ENCODE data around the gene SPRED3. TPM values are rescaled to one million over a fixed set of nuclear protein-coding genes. Genes with fewer than 3 reads are reported as not detected.
"Not testable (repeated sequence)": the region's sequence is repeated elsewhere in the genome, so short reads cannot be mapped to it uniquely, and the experiment has no call there.

Gene SPRED3
- total RNA-seq, 1 donor from 2014 or later = 3.2 TPM

GRCh38 chr19:38362076-38362945 is 26.2 kb upstream of the SPRED3 start:
- peaks cover 7% of the 10 kb centered on the region for H3K4me1 Mint-ChIP-seq (ENCODE audit: unreplicated experiment)
- H3K4me3 Mint-ChIP-seq (ENCODE audit: unreplicated experiment) = peak overlapping the region; percentile 86
- TF ChIP-seq, protein P1, sequence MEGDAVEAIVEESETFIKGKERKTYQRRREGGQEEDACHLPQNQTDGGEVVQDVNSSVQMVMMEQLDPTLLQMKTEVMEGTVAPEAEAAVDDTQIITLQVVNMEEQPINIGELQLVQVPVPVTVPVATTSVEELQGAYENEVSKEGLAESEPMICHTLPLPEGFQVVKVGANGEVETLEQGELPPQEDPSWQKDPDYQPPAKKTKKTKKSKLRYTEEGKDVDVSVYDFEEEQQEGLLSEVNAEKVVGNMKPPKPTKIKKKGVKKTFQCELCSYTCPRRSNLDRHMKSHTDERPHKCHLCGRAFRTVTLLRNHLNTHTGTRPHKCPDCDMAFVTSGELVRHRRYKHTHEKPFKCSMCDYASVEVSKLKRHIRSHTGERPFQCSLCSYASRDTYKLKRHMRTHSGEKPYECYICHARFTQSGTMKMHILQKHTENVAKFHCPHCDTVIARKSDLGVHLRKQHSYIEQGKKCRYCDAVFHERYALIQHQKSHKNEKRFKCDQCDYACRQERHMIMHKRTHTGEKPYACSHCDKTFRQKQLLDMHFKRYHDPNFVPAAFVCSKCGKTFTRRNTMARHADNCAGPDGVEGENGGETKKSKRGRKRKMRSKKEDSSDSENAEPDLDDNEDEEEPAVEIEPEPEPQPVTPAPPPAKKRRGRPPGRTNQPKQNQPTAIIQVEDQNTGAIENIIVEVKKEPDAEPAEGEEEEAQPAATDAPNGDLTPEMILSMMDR (IDR thresholded peaks at IDR 0.05; ENCODE audit: unreplicated experiment) = no peak
- H3K27me3 Mint-ChIP-seq (ENCODE audit: unreplicated experiment) = peaks cover 23% of the 10 kb centered on the region
- peak overlapping the region; percentile 57 for H3K27ac Mint-ChIP-seq (ENCODE audit: unreplicated experiment)
- DNase-seq (ENCODE audit: low spot score) = peak; percentile 82
- no peaks in the 10 kb centered on the region for H3K9me3 Mint-ChIP-seq (ENCODE audit: unreplicated experiment)
- peaks cover 6% of the 10 kb centered on the region for H3K36me3 Mint-ChIP-seq (ENCODE audit: low read depth, unreplicated experiment)

GRCh38 chr19:38362946-38363688 is 25.4 kb upstream of the SPRED3 start:
- not testable (repeated sequence) for DNase-seq (ENCODE audit: low spot score); H3K27ac Mint-ChIP-seq (ENCODE audit: unreplicated experiment); H3K9me3 Mint-ChIP-seq (ENCODE audit: unreplicated experiment); H3K36me3 Mint-ChIP-seq (ENCODE audit: low read depth, unreplicated experiment); H3K4me1 Mint-ChIP-seq (ENCODE audit: unreplicated experiment); H3K4me3 Mint-ChIP-seq (ENCODE audit: unreplicated experiment)
- peaks cover 22% of the 10 kb centered on the region for H3K27me3 Mint-ChIP-seq (ENCODE audit: unreplicated experiment)

DNA sequence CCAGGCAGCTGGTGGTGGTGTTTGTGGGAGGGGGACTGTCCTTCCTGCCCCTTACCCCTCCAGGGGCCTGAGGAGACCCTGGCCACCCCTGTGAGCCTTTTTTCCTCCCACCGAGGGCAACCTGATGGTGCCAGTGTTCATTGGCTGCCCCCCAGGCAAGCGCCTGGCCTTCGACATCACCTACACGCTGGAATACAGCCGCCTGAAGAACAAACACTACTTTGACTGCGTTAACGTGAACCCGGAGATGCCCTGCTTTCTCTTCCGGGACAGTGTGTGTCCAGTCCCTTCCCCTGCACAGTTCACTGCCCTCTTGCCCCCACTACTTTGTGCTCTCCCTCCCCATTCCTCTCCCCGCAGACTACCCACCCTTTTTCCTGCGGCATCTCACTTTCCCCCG is 21.5 kb upstream of the SPRED3 start:
- no peaks in the 10 kb centered on the region for H3K36me3 Mint-ChIP-seq (ENCODE audit: low read depth, unreplicated experiment)

GRCh38 chr19:38369584-38369983 is 18.9 kb upstream of the SPRED3 start:
- Mint-ChIP-seq H3K4me1 (ENCODE audit: unreplicated experiment) (peaks cover 4% of the 10 kb centered on the region), H3K27ac (ENCODE audit: unreplicated experiment) (no peak overlapping the region), H3K36me3 (ENCODE audit: low read depth, unreplicated experiment) (no peaks in the 10 kb centered on the region), H3K9me3 (ENCODE audit: unreplicated experiment) (no peaks in the 10 kb centered on the region), H3K27me3 (ENCODE audit: unreplicated experiment) (peaks cover 6% of the 10 kb centered on the region), H3K4me3 (ENCODE audit: unreplicated experiment) (no peak overlapping the region)
- TF ChIP-seq, protein P1 (IDR thresholded peaks at IDR 0.05; ENCODE audit: unreplicated experiment) = no peak
- DNase-seq (ENCODE audit: low spot score) = no peak

More for the DNA sequence above, 21.5 kb upstream of the SPRED3 start:
- TF ChIP-seq, protein P1 (IDR thresholded peaks at IDR 0.05; ENCODE audit: unreplicated experiment) = no peak
- Mint-ChIP-seq H3K9me3 (ENCODE audit: unreplicated experiment) (no peaks in the 10 kb centered on the region), H3K27me3 (ENCODE audit: unreplicated experiment) (peaks cover 8% of the 10 kb centered on the region), H3K4me3 (ENCODE audit: unreplicated experiment) (no peak overlapping the region), H3K4me1 (ENCODE audit: unreplicated experiment) (no peaks in the 10 kb centered on the region), H3K27ac (ENCODE audit: unreplicated experiment) (no peak overlapping the region)
- no peak for DNase-seq (ENCODE audit: low spot score)

DNA sequence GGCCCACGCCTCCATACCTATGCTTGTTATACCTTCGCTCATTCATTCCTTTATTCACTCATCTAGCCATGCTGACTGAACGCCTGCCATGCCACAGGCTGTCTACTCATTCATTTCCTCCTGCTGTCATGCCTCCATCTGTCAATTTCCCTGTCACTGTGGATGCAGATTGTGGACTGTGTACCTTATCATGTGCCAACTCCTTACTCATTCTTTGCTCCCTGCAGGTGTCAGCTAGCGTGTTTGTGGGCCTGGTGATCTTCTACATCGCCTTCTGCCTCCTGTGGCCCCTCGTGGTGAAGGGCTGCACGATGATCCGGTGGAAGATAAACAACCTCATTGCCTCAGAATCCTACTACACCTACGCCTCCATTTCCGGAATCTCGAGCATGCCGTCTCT is 18.2 kb upstream of the SPRED3 start:
- TF ChIP-seq, protein P1 (IDR thresholded peaks at IDR 0.05; ENCODE audit: unreplicated experiment) = no peak
- peaks cover 5% of the 10 kb centered on the region for H3K27me3 Mint-ChIP-seq (ENCODE audit: unreplicated experiment)
- no peaks in the 10 kb centered on the region for H3K36me3 Mint-ChIP-seq (ENCODE audit: low read depth, unreplicated experiment)
- peaks cover 9% of the 10 kb centered on the region for H3K4me1 Mint-ChIP-seq (ENCODE audit: unreplicated experiment)
- no peaks in the 10 kb centered on the region for H3K9me3 Mint-ChIP-seq (ENCODE audit: unreplicated experiment)
- DNase-seq (ENCODE audit: low spot score) = no peak
- no peak overlapping the region for H3K27ac Mint-ChIP-seq (ENCODE audit: unreplicated experiment)
- H3K4me3 Mint-ChIP-seq (ENCODE audit: unreplicated experiment) = no peak overlapping the region

All from endothelial cell (in vitro differentiated cells).